Measurements from ENCODE around the gene C11orf42. TPM values are rescaled to one million over a fixed set of nuclear protein-coding genes. Genes with fewer than 3 reads are reported as not detected.
"Not testable (repeated sequence)": the region's sequence is repeated elsewhere in the genome, so short reads cannot be mapped to it uniquely, and the experiment has no call there.

The C11orf42 gene
- total RNA-seq, 2 donors from 2014 or later = 2.4 TPM; not detected in 1

DNA sequence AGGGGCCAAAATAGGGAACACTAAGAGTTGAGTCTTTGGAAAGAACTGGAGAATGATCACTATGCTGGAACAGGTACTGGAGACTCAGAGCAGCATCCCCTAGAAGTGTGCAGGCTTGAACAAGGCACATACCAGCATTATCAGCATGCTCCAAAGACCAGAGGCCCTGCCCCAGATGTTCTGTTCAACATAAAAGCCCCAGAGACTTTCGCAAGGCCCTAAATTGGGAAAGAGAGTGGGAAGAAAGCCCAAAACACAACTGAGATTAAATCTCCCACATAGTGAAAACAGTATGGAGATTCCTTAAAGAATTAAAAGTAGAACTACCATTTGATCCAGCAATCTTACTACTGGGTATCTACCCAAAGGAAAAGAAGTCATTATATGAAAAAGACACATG, 42.9 kb downstream of the C11orf42 start:
- DNase-seq (ENCODE audit: low spot score) = no peak
- H3K36me3 ChIP-seq = no peaks in the 10 kb centered on the region
- peaks cover 5% of the 10 kb centered on the region for H3K4me1 ChIP-seq (replicated peaks)
- H3K27ac ChIP-seq = no peak overlapping the region
- intact Hi-C loops (cut with DNase I) = no loop called here
- no peak overlapping the region for H3K4me3 ChIP-seq
- WGBS = 93% methylated on average over 1 of the region's 1 CpG
- no peaks in the 10 kb centered on the region for H3K9me3 ChIP-seq
- no peak for TF ChIP-seq POLR2AphosphoS5 (IDR thresholded peaks at IDR 0.05)
- TF ChIP-seq, protein P1, sequence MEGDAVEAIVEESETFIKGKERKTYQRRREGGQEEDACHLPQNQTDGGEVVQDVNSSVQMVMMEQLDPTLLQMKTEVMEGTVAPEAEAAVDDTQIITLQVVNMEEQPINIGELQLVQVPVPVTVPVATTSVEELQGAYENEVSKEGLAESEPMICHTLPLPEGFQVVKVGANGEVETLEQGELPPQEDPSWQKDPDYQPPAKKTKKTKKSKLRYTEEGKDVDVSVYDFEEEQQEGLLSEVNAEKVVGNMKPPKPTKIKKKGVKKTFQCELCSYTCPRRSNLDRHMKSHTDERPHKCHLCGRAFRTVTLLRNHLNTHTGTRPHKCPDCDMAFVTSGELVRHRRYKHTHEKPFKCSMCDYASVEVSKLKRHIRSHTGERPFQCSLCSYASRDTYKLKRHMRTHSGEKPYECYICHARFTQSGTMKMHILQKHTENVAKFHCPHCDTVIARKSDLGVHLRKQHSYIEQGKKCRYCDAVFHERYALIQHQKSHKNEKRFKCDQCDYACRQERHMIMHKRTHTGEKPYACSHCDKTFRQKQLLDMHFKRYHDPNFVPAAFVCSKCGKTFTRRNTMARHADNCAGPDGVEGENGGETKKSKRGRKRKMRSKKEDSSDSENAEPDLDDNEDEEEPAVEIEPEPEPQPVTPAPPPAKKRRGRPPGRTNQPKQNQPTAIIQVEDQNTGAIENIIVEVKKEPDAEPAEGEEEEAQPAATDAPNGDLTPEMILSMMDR (IDR thresholded peaks at IDR 0.05) = no peak
- TF ChIP-seq POLR2A (IDR thresholded peaks at IDR 0.05) = no peak
- no peaks in the 10 kb centered on the region for H3K27me3 ChIP-seq (replicated peaks; ENCODE audit: insufficient read depth)

DNA sequence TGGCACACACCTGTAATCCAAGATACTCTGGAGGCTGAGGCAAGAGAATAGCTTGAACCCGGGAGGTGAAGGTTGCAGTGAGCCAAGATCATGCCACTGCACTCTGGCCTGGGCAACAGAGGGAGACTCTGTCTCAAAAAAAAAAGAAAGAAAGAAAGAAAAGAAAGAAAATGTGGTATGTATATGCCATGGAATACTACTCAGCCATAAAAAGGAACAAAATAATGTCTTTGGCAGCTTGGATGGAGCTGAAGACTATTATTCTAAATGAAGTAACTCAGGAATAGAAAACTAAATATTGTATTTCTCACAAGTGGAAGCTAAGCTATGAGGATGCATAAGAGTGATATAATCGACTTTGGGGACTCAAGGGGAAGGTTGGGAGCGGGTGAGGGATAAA, 43.5 kb downstream of the C11orf42 start:
- H3K4me1 ChIP-seq (replicated peaks); H3K9me3 ChIP-seq; DNase-seq (ENCODE audit: low spot score); H3K36me3 ChIP-seq; H3K4me3 ChIP-seq; intact Hi-C loops (cut with DNase I); H3K27ac ChIP-seq; H3K27me3 ChIP-seq (replicated peaks; ENCODE audit: insufficient read depth): not testable (repeated sequence)
- WGBS = 97% methylated on average over 3 of the region's 3 CpGs

DNA sequence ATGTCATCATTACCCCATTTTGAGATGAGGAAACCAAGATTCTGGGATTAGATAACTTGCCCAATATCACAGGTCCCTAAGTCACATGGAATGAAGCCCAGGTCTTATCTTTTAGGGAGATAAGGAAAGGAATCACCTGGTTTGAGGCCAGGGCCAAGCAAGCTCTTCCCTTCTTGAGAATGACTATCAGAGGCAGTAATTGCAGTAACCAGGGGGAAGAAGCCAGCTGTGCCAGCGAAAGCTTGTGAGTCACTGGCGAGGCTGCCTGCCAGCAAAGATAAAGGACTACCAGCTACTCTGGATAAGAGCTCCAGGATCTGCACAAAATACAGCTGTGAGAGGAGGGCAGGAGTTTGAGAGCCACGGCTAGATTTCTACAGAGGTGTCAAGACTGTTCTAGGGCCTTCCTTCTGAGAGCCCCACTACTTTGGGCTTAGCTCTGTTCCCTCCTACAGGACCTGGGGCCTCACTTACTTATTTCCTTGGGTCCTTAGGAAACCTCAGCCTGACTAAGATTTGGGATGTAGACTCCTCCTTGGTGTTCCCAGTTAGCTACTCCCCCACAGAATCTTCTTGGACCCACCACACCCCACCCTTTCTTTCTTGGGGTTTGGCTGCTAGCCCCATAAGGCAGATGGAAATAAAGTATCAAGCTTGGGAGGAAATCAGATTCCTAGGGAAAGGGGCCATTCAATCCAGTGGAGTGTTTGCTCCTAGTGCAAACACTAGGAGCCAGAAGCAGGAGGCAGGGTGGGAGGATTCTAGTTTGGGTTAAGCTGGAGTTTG, 44.6 kb downstream of the C11orf42 start:
- 24% methylated on average over 3 of the region's 3 CpGs for WGBS
- H3K4me1 ChIP-seq (replicated peaks) = peaks cover 5% of the 10 kb centered on the region
- no peaks in the 10 kb centered on the region for H3K9me3 ChIP-seq
- DNase-seq (ENCODE audit: low spot score) = no peak
- TF ChIP-seq POLR2AphosphoS5 (IDR thresholded peaks at IDR 0.05) (no peak), POLR2A (IDR thresholded peaks at IDR 0.05) (no peak)
- TF ChIP-seq, protein P1 (IDR thresholded peaks at IDR 0.05) = no peak
- intact Hi-C loops (cut with DNase I) = loop anchor here (5.0 kb wide), 2 partner anchors 67 to 102 kb away; no protein-coding TSS in a partner anchor
- H3K4me3 ChIP-seq = no peak overlapping the region
- H3K36me3 ChIP-seq = no peaks in the 10 kb centered on the region
- no peak overlapping the region for H3K27ac ChIP-seq
- no peaks in the 10 kb centered on the region for H3K27me3 ChIP-seq (replicated peaks; ENCODE audit: insufficient read depth)

DNA sequence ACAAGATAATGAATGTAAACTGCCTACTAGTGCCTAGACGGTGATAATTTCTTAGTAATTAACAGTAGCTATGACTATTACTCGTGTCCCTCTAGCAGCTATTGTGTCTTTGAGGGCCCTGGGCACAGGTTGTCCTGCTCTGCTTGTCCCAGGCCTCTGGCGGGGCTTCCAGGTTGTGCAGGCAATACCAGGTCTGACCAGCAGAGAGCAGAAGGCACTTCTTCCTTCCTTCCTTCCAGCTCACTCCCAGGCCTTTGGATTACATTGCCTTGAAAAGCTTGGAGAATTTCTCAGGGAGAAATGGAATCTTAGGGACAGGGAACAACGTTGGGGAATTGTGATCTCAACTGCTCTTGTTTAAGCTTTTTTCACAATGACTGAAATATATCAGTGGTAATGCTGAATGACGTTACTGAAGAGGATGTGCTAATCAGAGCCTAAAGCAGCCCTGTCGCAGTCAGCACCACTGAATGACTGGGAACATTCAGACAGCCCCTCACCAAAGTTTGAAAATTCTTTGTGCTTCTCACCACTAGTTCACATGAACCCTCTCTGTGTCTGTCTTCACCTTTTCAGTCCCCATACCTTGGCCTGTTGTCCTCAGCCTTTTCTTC, 45.9 kb downstream of the C11orf42 start:
- no peak overlapping the region for H3K4me3 ChIP-seq
- TF ChIP-seq POLR2AphosphoS5 (IDR thresholded peaks at IDR 0.05) (peak; percentile 19), POLR2A (IDR thresholded peaks at IDR 0.05) (no peak)
- TF ChIP-seq, protein P1 (IDR thresholded peaks at IDR 0.05) = peak; percentile 46 to 85 (median 74)
- H3K4me1 ChIP-seq (replicated peaks) = peaks cover 5% of the 10 kb centered on the region
- peak; percentile 34 for DNase-seq (ENCODE audit: low spot score)
- no peaks in the 10 kb centered on the region for H3K9me3 ChIP-seq
- peak overlapping the region in 1 of 2 donors; percentile 67 for H3K27ac ChIP-seq
- 52% methylated on average over 6 of the region's 6 CpGs for WGBS
- intact Hi-C loops (cut with DNase I) = loop anchor here (5.0 kb wide), 2 partner anchors 66 to 101 kb away; no protein-coding TSS in a partner anchor
- no peaks in the 10 kb centered on the region for H3K27me3 ChIP-seq (replicated peaks; ENCODE audit: insufficient read depth)
- no peaks in the 10 kb centered on the region for H3K36me3 ChIP-seq

DNA sequence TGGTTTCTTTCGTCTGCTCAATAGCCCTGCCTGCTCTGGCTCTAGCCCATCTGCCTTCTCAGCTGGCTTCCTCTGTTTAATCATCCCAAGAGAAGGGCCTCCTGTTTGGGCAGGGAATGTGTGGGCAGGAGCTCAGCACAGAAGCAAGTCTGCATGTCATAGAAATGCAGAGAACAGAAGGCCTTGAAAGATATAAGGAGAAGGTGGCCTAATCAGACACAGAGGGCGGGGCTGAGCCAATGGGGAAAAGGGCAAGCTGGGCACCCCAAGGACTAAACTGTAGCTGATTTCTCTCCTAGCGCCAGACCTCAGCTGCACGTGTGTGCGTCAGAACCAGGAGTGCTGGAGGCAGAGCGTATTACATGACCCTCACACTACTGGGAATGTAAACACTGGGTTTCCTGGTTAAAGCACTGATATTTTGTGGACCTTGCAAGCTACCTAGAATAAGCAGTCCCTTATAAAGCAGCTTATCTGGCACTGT, 46.7 kb downstream of the C11orf42 start:
- 46% methylated on average over 6 of the region's 6 CpGs for whole genome bisulfite sequencing
- Histone ChIP-seq H3K4me3 (no peak overlapping the region), H3K4me1 (replicated peaks) (peaks cover 5% of the 10 kb centered on the region), H3K27me3 (replicated peaks; ENCODE audit: insufficient read depth) (no peaks in the 10 kb centered on the region), H3K27ac (peak overlapping the region; percentile 26 to 67), H3K9me3 (no peaks in the 10 kb centered on the region), H3K36me3 (no peaks in the 10 kb centered on the region)
- TF ChIP-seq, protein P1 (IDR thresholded peaks at IDR 0.05) = no peak
- TF ChIP-seq POLR2A (IDR thresholded peaks at IDR 0.05) (no peak), POLR2AphosphoS5 (IDR thresholded peaks at IDR 0.05) (peak; percentile 58)
- DNase-seq (ENCODE audit: low spot score) = peak; percentile 24
- intact Hi-C loops (cut with DNase I) = loop anchor here (5.0 kb wide), 2 partner anchors 65 to 100 kb away; no protein-coding TSS in a partner anchor

Measured in prostate gland (tissue), 2 donors.